Karpas-422 (cell line): ENCODE data around the gene PID1. TPM values are rescaled to one million over a fixed set of nuclear protein-coding genes. Genes with fewer than 3 reads are reported as not detected.

ENCODE experiments used
- DNase-seq: peaks from one replicate; pipeline ENCODE4 v3.0.0-alpha.2; 2015
- H2AFZ ChIP-seq: fragments of 200-600 bp; sonication (generic); 2 replicates; pipeline ENCODE4 v1.6.1; 2014; ENCODE audit warnings: antibody characterized with exemption, low read length, mixed read lengths
- H3K27ac ChIP-seq: fragments of 200-600 bp; sonication (generic); 2 replicates; pipeline ENCODE4 v1.5.1; 2014; ENCODE audit warnings: mild to moderate bottlenecking, low read length, moderate library complexity
- H3K27me3 ChIP-seq: fragments of 200-600 bp; sonication (generic); 2 replicates; pipeline ENCODE4 v1.6.1; 2014; ENCODE audit warnings: low read length, mixed read lengths
- H3K36me3 ChIP-seq: fragments of 200-600 bp; sonication (generic); 2 replicates; pipeline ENCODE4 v1.6.1; 2014; ENCODE audit warnings: low read length, mixed read lengths; ENCODE audit not compliant: insufficient read depth
- H3K4me1 ChIP-seq: fragments of 200-600 bp; sonication (generic); 2 replicates; pipeline ENCODE4 v1.6.1; 2014; ENCODE audit warnings: mild to moderate bottlenecking, low read length, mixed read lengths
- H3K4me2 ChIP-seq: fragments of 200-600 bp; sonication (generic); 2 replicates; pipeline ENCODE4 v1.6.1; 2014; ENCODE audit warnings: low read length, low read depth, mild to moderate bottlenecking; ENCODE audit not compliant: poor library complexity, severe bottlenecking
- H3K4me3 ChIP-seq: fragments of 200-600 bp; sonication (generic); 2 replicates; pipeline ENCODE4 v1.5.1; 2014; ENCODE audit warnings: mild to moderate bottlenecking, antibody characterized with exemption, low read length, mixed read lengths
- H3K79me2 ChIP-seq: fragments of 200-600 bp; sonication (generic); 2 replicates; pipeline ENCODE4 v1.6.1; 2014; ENCODE audit warnings: mild to moderate bottlenecking, low read length, mixed read lengths
- H3K9ac ChIP-seq: fragments of 200-600 bp; sonication (generic); 2 replicates; pipeline ENCODE4 v1.6.0; 2014; ENCODE audit warnings: low read length
- H3K9me2 ChIP-seq: fragments of 200-600 bp; sonication (generic), shearing (Covaris generic); replicated peaks from 2 replicates; pipeline ENCODE4 v1.6.0; 2014; ENCODE audit warnings: mild to moderate bottlenecking, low read length, moderate library complexity; ENCODE audit not compliant: insufficient read depth
- H3K9me3 ChIP-seq: fragments of 300-700, 200-600 bp; sonication (generic); 2 replicates; pipeline ENCODE4 v1.6.1; 2014; ENCODE audit warnings: low read length, mixed read lengths
- H4K20me1 ChIP-seq: fragments of 200-600 bp; sonication (generic); 2 replicates; pipeline ENCODE4 v1.6.1; 2014; ENCODE audit warnings: mild to moderate bottlenecking, antibody characterized with exemption, low read length, low read depth; ENCODE audit not compliant: insufficient read depth
- total RNA-seq: library from RNA; depleted of rRNA; stranded (reverse); fragments of >200 nt; shearing (Covaris generic); gene quantifications from 2 replicates; pipeline ENCODE4 v1.2.3, GENCODE V29; 2014; ENCODE audit warnings: low replicate concordance

Gene PID1
- total RNA-seq, 1 experiment from 2014 or later, result not detected

GRCh38 chr2:229239021-229239420, 32.1 kb downstream of the PID1 start:
- H2AFZ ChIP-seq, result no peak overlapping the region
- H3K9me3 ChIP-seq, result no peaks in the 10 kb centered on the region
- no peaks in the 10 kb centered on the region for H3K4me1 ChIP-seq
- no peaks in the 10 kb centered on the region for H3K79me2 ChIP-seq
- H3K4me2 ChIP-seq, result no peak overlapping the region
- H3K27ac ChIP-seq, result no peak overlapping the region
- no peaks in the 10 kb centered on the region for H3K36me3 ChIP-seq
- no peak for DNase-seq
- no peaks in the 10 kb centered on the region for H3K9me2 ChIP-seq
- no peak overlapping the region for H3K4me3 ChIP-seq
- H3K9ac ChIP-seq, result no peak overlapping the region
- H3K27me3 ChIP-seq, result no peaks in the 10 kb centered on the region
- no peaks in the 10 kb centered on the region for H4K20me1 ChIP-seq

GRCh38 chr2:229237270-229237669, 33.8 kb downstream of the PID1 start:
- Histone ChIP-seq H3K4me3 (no peak overlapping the region), H3K4me2 (no peak overlapping the region), H3K9ac (no peak overlapping the region), H3K27me3 (no peaks in the 10 kb centered on the region), H3K79me2 (no peaks in the 10 kb centered on the region), H4K20me1 (no peaks in the 10 kb centered on the region), H3K9me3 (no peaks in the 10 kb centered on the region), H3K27ac (no peak overlapping the region), H2AFZ (no peak overlapping the region), H3K9me2 (no peaks in the 10 kb centered on the region), H3K36me3 (no peaks in the 10 kb centered on the region), H3K4me1 (no peaks in the 10 kb centered on the region)
- no peak for DNase-seq

GRCh38 chr2:229235131-229235914, 35.8 kb downstream of the PID1 start:
- Histone ChIP-seq H3K27ac (no peak overlapping the region), H3K4me1 (no peaks in the 10 kb centered on the region), H3K27me3 (no peaks in the 10 kb centered on the region)

GRCh38 chr2:229231885-229232284, 39.2 kb downstream of the PID1 start:
- Histone ChIP-seq H3K27ac (no peak overlapping the region), H3K4me1 (no peaks in the 10 kb centered on the region), H3K79me2 (no peaks in the 10 kb centered on the region), H4K20me1 (no peaks in the 10 kb centered on the region), H3K4me3 (no peak overlapping the region), H3K4me2 (no peak overlapping the region), H3K9me2 (no peaks in the 10 kb centered on the region), H3K27me3 (no peaks in the 10 kb centered on the region), H3K36me3 (no peaks in the 10 kb centered on the region), H2AFZ (no peak overlapping the region), H3K9ac (no peak overlapping the region), H3K9me3 (no peaks in the 10 kb centered on the region)
- DNase-seq, result no peak

More at GRCh38 chr2:229235131-229235914, 35.8 kb downstream of the PID1 start:
- no peak for DNase-seq
- H3K36me3 ChIP-seq, result no peaks in the 10 kb centered on the region
- no peak overlapping the region for H3K4me3 ChIP-seq
- H3K9me3 ChIP-seq, result no peaks in the 10 kb centered on the region
- H3K9me2 ChIP-seq, result no peaks in the 10 kb centered on the region
- no peaks in the 10 kb centered on the region for H4K20me1 ChIP-seq
- H3K4me2 ChIP-seq, result no peak overlapping the region
- H3K9ac ChIP-seq, result no peak overlapping the region
- no peaks in the 10 kb centered on the region for H3K79me2 ChIP-seq
- no peak overlapping the region for H2AFZ ChIP-seq

GRCh38 chr2:229231328-229231868, 39.7 kb downstream of the PID1 start:
- DNase-seq, result no peak
- Histone ChIP-seq H3K27me3 (no peaks in the 10 kb centered on the region), H3K79me2 (no peaks in the 10 kb centered on the region), H3K9me2 (no peaks in the 10 kb centered on the region), H2AFZ (no peak overlapping the region), H3K27ac (no peak overlapping the region), H3K4me3 (no peak overlapping the region), H3K4me1 (no peaks in the 10 kb centered on the region), H4K20me1 (no peaks in the 10 kb centered on the region), H3K4me2 (no peak overlapping the region), H3K36me3 (no peaks in the 10 kb centered on the region), H3K9me3 (no peaks in the 10 kb centered on the region), H3K9ac (no peak overlapping the region)

GRCh38 chr2:229230911-229231310, 40.2 kb downstream of the PID1 start:
- Histone ChIP-seq H3K4me1 (no peaks in the 10 kb centered on the region), H2AFZ (no peak overlapping the region), H3K79me2 (no peaks in the 10 kb centered on the region), H4K20me1 (no peaks in the 10 kb centered on the region), H3K9me2 (no peaks in the 10 kb centered on the region), H3K9ac (no peak overlapping the region), H3K27ac (no peak overlapping the region), H3K4me3 (no peak overlapping the region), H3K4me2 (no peak overlapping the region), H3K27me3 (no peaks in the 10 kb centered on the region), H3K9me3 (no peaks in the 10 kb centered on the region), H3K36me3 (no peaks in the 10 kb centered on the region)
- DNase-seq, result no peak

GRCh38 chr2:229230256-229230655, 40.8 kb downstream of the PID1 start:
- Histone ChIP-seq H3K9me2 (no peaks in the 10 kb centered on the region), H2AFZ (no peak overlapping the region), H3K27me3 (no peaks in the 10 kb centered on the region), H4K20me1 (no peaks in the 10 kb centered on the region), H3K9ac (no peak overlapping the region), H3K9me3 (no peaks in the 10 kb centered on the region), H3K36me3 (no peaks in the 10 kb centered on the region), H3K27ac (no peak overlapping the region), H3K79me2 (no peaks in the 10 kb centered on the region), H3K4me1 (no peaks in the 10 kb centered on the region), H3K4me2 (no peak overlapping the region), H3K4me3 (no peak overlapping the region)
- DNase-seq, result no peak

GRCh38 chr2:229226382-229226781, 44.7 kb downstream of the PID1 start:
- Histone ChIP-seq H3K79me2 (no peaks in the 10 kb centered on the region), H3K27ac (no peak overlapping the region), H3K9ac (no peak overlapping the region), H3K9me3 (no peaks in the 10 kb centered on the region), H2AFZ (no peak overlapping the region), H3K36me3 (no peaks in the 10 kb centered on the region), H4K20me1 (no peaks in the 10 kb centered on the region), H3K4me1 (no peaks in the 10 kb centered on the region), H3K4me2 (no peak overlapping the region), H3K27me3 (no peaks in the 10 kb centered on the region), H3K4me3 (no peak overlapping the region), H3K9me2 (no peaks in the 10 kb centered on the region)
- DNase-seq, result no peak
